Measurements from ENCODE around the gene TMEM141.

The TMEM141 gene

DNA sequence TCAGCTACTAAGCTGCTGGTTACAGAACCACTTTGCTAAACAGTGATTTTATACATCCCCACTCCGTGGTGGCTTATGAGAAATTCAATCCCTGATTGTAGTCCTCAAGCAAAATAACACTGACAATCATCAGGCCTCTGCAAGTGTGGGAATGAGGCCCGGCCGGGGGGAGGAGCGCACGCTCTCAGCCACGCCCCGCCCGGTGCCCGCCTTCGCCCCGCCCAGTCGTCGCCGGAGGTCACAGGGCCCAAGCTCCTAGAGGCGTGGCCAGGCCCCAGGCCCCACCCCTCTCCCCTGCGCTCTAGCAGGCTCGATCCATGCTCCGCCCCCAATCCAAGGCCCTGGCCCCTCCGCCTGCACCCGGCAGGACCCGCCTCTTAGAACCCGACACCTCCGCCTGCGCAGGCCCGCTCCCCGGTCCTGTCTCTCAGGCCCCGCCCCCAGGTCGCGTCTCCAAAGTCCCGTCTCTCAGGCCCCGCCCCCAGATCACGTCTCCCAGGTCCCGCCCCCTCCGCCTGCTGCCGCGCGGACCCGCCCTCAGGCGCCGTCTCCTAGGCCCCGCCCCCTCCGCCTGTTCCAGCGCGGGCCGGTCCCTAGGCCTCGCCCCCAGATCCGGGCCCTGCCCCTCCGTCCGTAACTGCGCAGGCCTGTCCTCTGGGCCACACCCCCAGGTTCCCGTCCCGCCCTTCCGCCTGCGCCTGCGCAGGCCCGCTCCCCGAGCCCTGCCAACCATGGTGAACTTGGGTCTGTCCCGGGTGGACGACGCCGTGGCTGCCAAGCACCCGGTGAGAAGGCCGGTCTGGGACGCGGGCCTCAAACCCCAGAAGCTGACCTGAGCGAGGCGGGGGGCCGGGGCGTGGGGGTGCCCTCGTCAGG is at the start of gene TMEM141:
Gene TMEM141, plus strand, starts transcription at position 705 of the 876 bp plus-strand sequence. Its CDS starts 27 bp downstream, at position 732.
- in situ Hi-C loops (cut with MboI; ENCODE audit: low sequenced_read_pairs): no loop called here

DNA sequence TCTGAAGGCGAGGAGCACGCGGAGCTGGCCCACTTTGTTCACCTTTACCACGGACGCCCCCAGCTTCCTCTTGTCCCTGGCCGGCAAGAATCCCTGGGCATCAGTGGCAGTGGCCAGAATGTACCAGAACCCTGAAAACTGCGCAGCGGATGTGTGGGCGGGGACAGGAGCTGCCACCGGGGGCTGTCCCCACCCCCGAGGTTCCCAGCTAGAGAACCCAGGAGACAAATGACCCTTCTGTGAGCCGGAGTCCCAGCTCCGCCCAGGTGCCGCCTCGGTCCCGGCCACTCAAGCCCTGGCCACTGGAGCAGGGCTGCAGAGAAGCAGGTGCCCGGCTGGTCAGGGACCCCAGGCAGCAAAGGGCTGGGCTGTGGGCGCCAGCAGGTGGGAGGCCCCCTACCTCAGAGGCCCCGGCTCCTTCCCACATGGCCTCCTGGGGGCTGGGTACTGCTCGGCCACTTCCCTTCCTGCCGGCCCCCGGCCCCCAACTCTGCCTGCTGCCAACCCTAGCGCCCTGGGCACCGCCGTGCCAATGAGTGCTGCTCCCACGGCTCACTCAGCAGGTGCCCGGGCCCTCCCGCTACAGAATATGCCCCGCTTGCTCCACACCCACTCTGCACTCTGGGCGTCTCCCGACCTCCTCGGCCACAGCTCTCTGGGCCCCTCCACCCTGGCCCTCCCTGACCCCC is 49.1 kb upstream of the TMEM141 start:
- in situ Hi-C loops (cut with MboI; ENCODE audit: low sequenced_read_pairs): no loop called here

- in situ Hi-C loops (cut with MboI; ENCODE audit: low sequenced_read_pairs): no loop called here
Measured at GRCh38 chr9:136742591-136743391, 48.4 kb upstream of the TMEM141 start, which contains the start of gene LCN10. LCN10 (minus strand) TSS chr9:136742940; CDS start chr9:136742903, 37 bp downstream.

DNA sequence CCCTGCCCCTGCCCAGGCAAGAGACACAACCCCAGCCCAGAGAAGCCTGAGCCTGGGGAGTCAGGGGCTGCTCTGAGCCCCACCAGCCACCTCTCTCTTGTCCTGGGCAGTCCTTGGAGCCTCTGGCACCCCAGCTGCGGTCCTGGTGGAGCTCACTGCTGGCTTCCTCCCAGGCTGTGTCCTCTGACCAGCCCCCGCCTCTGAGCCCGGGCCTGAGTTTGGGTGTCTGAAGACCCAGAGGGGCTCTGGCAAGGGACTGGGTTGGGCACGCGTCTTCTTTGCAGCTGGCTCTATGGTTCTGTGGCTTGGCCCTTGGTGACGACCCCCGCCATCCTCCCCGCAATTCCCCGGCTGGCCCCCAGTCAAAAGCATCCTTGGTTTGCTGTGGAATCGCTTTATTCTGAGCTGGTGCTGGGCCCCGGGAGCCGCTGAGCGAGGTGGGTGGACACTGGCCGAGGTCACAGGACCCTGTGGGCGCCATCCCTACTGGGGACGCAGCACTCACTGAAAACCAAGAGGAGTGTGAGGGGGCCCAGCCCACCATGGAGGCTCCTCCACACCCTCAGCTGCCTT is 47.4 kb upstream of the TMEM141 start:
- in situ Hi-C loops (cut with MboI; ENCODE audit: low sequenced_read_pairs): no loop called here

- in situ Hi-C loops (cut with MboI; ENCODE audit: low sequenced_read_pairs): no loop called here
Measured at GRCh38 chr9:136744773-136745172, 46.4 kb upstream of the TMEM141 start.

- in situ Hi-C loops (cut with MboI; ENCODE audit: low sequenced_read_pairs): no loop called here
Measured at GRCh38 chr9:136745389-136746154, 45.6 kb upstream of the TMEM141 start.

DNA sequence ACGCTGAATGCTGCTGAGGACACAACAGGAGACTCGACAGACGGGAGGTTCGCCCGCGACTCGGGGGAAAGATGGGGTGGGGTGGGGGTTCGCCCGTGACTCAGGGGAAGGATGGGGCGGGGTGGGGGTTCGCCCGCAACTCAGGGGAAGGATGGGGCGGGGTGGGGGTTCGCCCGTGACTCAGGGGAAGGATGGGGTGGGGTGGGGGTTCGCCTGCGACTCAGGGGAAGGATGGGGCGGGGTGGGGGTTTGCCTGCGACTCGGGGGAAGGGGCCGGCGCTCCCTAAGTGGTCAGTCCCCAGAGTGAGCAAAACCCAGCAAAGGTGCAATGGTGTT is 45.0 kb upstream of the TMEM141 start:
- in situ Hi-C loops (cut with MboI; ENCODE audit: low sequenced_read_pairs): no loop called here

GRCh38 chr9:136746621-136747020 is 44.5 kb upstream of the TMEM141 start:
- in situ Hi-C loops (cut with MboI; ENCODE audit: low sequenced_read_pairs): no loop called here

- in situ Hi-C loops (cut with MboI; ENCODE audit: low sequenced_read_pairs): no loop called here
Measured at GRCh38 chr9:136747161-136748060, 43.7 kb upstream of the TMEM141 start.

DNA sequence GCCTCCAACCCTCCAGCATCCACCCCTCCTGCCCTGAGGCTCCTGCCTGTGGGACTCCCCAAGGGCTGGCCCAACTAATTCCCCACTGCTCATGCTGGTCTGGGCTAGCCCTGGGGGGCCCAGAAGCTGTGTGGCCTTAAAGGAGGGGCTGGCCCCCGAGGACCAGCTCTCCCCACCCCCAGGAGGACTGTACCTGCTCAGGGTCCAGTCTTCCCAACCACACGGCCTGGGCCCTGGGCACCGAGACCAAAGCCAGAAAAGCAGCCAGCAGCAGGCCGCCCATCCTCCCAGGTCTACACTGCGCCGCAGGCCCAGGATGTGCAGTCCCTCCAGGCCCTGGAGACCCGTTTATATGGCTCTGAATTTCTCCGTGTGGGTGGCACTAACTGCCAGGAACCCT is 42.9 kb upstream of the TMEM141 start, which contains the start of gene LCN6:
Gene LCN6, minus strand, starts transcription at position 325 of the 400 bp plus-strand sequence. Its CDS starts 42 bp downstream, at position 283.
- in situ Hi-C loops (cut with MboI; ENCODE audit: low sequenced_read_pairs): no loop called here

DNA sequence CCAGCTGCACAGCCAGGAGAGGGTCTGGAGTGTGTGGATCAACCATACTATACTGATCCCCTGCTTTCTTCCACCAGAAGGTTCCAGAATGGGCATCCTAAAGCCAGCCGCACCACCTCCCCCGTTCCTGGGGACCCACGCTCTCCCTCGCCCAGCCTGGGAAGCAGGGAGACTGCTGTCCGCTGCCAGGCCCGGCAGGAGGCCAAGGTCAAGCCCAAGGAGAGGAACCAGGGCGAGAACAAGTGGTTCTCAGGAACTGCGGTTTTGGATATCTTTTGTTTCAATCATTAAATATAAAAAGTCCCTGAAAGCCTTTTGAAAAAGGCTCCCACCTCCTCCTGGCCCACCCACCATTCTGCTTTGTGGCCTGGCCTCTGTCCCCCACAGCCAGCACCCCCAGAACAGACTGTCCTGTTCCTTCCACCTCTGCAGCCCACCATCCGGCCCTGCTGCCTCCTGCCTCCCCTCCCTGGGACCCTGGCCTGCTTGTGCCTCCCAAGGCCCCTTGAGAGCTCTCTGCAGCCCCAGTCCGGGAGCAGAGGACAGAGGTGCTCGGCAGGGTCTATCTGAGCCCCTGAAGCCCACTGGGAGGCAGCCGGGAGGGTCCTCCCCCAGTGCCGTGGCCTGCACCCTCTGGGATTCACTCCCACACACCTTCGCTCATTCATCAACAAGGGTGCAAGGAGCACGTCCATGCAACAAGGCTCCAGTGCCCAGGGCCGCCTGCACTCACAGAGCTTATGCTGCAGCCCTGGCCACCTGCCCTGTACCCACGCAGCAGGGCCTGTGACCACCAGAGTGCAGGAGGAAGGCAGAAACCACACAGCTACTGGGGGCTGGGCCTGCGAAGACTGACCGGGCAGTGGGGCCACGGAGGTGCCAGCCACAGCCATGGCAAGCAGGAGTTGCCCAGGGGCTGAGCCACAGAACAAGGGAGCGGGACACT is 42.2 kb upstream of the TMEM141 start:
- in situ Hi-C loops (cut with MboI; ENCODE audit: low sequenced_read_pairs): no loop called here

- in situ Hi-C loops (cut with MboI; ENCODE audit: low sequenced_read_pairs): no loop called here
Measured at GRCh38 chr9:136750526-136750925, 40.6 kb upstream of the TMEM141 start.

GRCh38 chr9:136751244-136751643 is 39.9 kb upstream of the TMEM141 start:
- in situ Hi-C loops (cut with MboI; ENCODE audit: low sequenced_read_pairs): no loop called here

- in situ Hi-C loops (cut with MboI; ENCODE audit: low sequenced_read_pairs): no loop called here
Measured at GRCh38 chr9:136751814-136752213, 39.3 kb upstream of the TMEM141 start.

DNA sequence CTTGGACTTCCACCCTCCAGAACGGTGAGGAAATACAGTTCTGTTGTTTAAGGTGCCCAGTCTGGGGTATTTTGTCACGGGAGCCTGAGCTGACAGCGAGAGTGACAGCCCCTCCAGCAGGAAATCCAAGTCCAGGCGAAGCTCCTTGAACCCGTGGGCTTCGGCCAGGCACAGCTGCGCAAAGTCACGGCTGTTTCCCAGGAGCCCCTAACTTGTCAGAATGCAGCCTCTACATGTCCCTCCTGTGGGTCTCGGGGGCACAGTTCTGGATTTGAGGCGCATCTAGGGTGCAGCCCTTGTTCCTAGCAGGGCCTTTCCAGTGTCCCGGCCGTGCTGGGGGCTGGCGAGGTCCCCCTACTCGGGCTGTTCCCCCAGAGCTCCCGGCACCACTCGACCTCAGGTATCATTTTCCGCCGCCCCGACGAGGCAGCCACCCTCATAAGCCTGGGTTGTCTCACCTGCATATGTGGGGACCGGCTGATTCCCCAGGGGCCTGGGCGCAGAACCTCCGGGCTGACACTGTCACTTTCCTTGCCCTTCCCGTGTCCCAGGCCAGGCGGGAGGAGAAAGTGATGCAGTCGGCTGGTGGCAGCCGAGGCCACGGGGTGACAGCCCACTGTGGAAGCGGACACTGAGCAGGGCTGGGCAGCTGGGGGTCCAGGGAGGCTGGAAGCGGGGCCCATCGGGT is 37.6 kb upstream of the TMEM141 start:
- in situ Hi-C loops (cut with MboI; ENCODE audit: low sequenced_read_pairs): no loop called here

DNA sequence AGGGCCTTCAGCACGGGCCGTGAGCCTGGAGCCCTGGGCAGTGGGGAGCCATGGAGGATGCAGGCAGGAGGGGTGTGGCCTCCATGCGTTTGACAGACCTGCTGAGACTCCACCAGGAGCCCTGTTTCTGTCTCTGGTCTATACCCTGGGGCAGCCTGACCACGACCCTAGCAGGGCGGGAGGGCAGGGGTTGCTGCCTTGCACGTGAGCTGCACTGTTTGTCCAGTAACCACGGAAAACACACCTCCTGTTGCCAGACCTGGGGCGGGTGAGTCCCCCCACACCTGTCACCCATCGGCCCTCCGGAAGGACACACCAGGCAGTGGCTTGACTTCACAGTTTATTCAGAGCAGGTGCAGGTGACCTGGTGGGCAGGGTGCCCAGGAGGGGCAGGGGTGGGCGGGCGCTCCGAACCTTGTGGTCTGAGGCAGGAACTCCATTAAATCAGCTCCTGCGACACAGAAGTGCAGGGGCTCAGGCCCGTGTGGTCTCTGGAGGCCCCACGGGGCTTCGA is 37.0 kb upstream of the TMEM141 start:
- in situ Hi-C loops (cut with MboI; ENCODE audit: low sequenced_read_pairs): no loop called here

DNA sequence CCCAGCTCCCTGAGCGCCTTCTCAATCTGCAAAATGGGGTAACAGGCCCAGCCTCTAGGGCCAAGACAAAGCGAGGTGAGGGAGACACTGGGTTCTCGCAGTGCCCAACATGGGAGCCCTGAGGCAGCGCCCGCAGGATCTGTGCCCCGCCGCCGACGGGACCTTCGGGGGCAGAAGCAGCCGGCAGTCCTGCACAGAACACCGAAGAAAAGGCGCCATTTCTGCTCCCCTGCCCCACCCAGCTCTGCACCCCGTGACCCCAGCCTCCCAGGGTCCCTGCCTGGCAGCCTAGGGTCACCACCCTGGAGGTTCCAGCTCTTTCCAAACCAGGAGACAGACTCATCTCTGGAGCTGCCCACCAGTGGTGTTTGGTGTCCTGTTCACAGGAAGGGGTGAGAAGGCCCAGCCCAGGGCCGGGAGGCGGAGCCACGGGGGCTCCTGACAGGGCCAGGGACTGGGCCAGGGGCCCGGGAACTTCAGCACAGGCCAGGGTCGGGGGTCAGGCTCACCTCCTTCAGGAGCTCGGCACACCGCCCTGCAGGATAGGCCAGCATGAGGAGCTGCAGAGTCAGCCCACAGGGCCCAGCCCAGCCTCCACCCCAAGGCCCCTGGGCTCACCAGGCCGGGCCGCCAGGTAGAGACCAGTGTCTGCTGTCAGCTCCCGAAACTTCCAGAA is 36.4 kb upstream of the TMEM141 start:
- in situ Hi-C loops (cut with MboI; ENCODE audit: low sequenced_read_pairs): no loop called here

Data from hTERT RPE-1 (cell line).